Activated naive CD8-positive, alpha-beta T cell treated with anti-CD3 and anti-CD28 coated beads for 36 hours (primary cell): ENCODE results near the gene FBXO31. TPM values are rescaled to one million over a fixed set of nuclear protein-coding genes. Genes with fewer than 3 reads are reported as not detected.
A peak's percentile ranks its signal among the peaks of the same experiment; 100 is the strongest.

Experiments
- DNase-seq: peaks from one replicate; pipeline ENCODE4 v3.0.0; 2021
- H3K27ac Mint-ChIP-seq: one replicate; pipeline ENCODE4 v1.8.0; 2022; ENCODE audit warnings: mild to moderate bottlenecking, moderate library complexity, mixed read lengths
- H3K27me3 Mint-ChIP-seq: one replicate; pipeline ENCODE4 v1.8.0; 2022; ENCODE audit warnings: mild to moderate bottlenecking, mixed read lengths
- H3K36me3 Mint-ChIP-seq: one replicate; pipeline ENCODE4 v1.8.0; 2021; ENCODE audit warnings: mild to moderate bottlenecking, mixed read lengths
- H3K4me1 Mint-ChIP-seq: one replicate; pipeline ENCODE4 v1.8.0; 2021; ENCODE audit warnings: mixed read lengths
- H3K4me3 Mint-ChIP-seq: one replicate; pipeline ENCODE4 v1.8.0; 2022; ENCODE audit warnings: mild to moderate bottlenecking, moderate library complexity, mixed read lengths
- H3K9me3 Mint-ChIP-seq: one replicate; pipeline ENCODE4 v1.8.0; 2022; ENCODE audit warnings: mixed read lengths
- total RNA-seq, 2 experiments: library from RNA; stranded (reverse); gene quantifications; one replicate each; pipeline ENCODE4 v1.2.3, GENCODE V29; 2021

Gene FBXO31
- 10 to 100 TPM; 35.6 to 38.3 TPM for total RNA-seq

- Mint-ChIP-seq H3K4me3 (peak within 1 kb of the TSS; percentile 92), H3K27me3 (peaks cover 4% of the 10 kb centered on the region), H3K4me1 (peaks cover 53% of the 10 kb centered on the region), H3K27ac (peak within 1 kb of the TSS; percentile 96), H3K36me3 (peaks cover 19% of the 10 kb centered on the region), H3K9me3 (peaks cover 2% of the 10 kb centered on the region)
- peak; percentile 94 for DNase-seq
Observed at GRCh38 chr16:87383505-87384161, at the start of gene FBXO31. TSS of gene FBXO31 (minus strand) at chr16:87383776. CDS start at chr16:87383744, 32 bp downstream.

GRCh38 chr16:87432330-87432915, 48.8 kb upstream of the FBXO31 start:
- Mint-ChIP-seq H3K27ac (no peak overlapping the region), H3K27me3 (no peaks in the 10 kb centered on the region), H3K4me3 (no peak overlapping the region), H3K36me3 (peaks cover 2% of the 10 kb centered on the region), H3K9me3 (no peaks in the 10 kb centered on the region), H3K4me1 (peaks cover 21% of the 10 kb centered on the region)
- no peak for DNase-seq

- peaks cover 2% of the 10 kb centered on the region for H3K36me3 Mint-ChIP-seq
- no peak for DNase-seq
- no peak overlapping the region for H3K4me3 Mint-ChIP-seq
- no peak overlapping the region for H3K27ac Mint-ChIP-seq
- H3K9me3 Mint-ChIP-seq: no peaks in the 10 kb centered on the region
- no peaks in the 10 kb centered on the region for H3K27me3 Mint-ChIP-seq
- H3K4me1 Mint-ChIP-seq: peaks cover 19% of the 10 kb centered on the region
Observed at GRCh38 chr16:87431926-87432325, 48.4 kb upstream of the FBXO31 start.

GRCh38 chr16:87426423-87427215, 43.0 kb upstream of the FBXO31 start:
- H3K27ac Mint-ChIP-seq: no peak overlapping the region
- no peaks in the 10 kb centered on the region for H3K27me3 Mint-ChIP-seq
- peaks cover 4% of the 10 kb centered on the region for H3K36me3 Mint-ChIP-seq
- DNase-seq: no peak
- no peaks in the 10 kb centered on the region for H3K4me1 Mint-ChIP-seq
- H3K4me3 Mint-ChIP-seq: no peak overlapping the region
- H3K9me3 Mint-ChIP-seq: no peaks in the 10 kb centered on the region

GRCh38 chr16:87425941-87426340, 42.4 kb upstream of the FBXO31 start:
- H3K9me3 Mint-ChIP-seq: no peaks in the 10 kb centered on the region
- no peak for DNase-seq
- H3K4me3 Mint-ChIP-seq: no peak overlapping the region
- peaks cover 4% of the 10 kb centered on the region for H3K36me3 Mint-ChIP-seq
- no peaks in the 10 kb centered on the region for H3K4me1 Mint-ChIP-seq
- H3K27me3 Mint-ChIP-seq: no peaks in the 10 kb centered on the region
- H3K27ac Mint-ChIP-seq: no peak overlapping the region

- no peaks in the 10 kb centered on the region for H3K4me1 Mint-ChIP-seq
- H3K9me3 Mint-ChIP-seq: no peaks in the 10 kb centered on the region
- peaks cover 3% of the 10 kb centered on the region for H3K36me3 Mint-ChIP-seq
- H3K27ac Mint-ChIP-seq: no peak overlapping the region
- H3K4me3 Mint-ChIP-seq: no peak overlapping the region
- no peak for DNase-seq
- no peaks in the 10 kb centered on the region for H3K27me3 Mint-ChIP-seq
Observed at GRCh38 chr16:87424266-87424665, 40.7 kb upstream of the FBXO31 start.

- Mint-ChIP-seq H3K4me1 (no peaks in the 10 kb centered on the region), H3K9me3 (no peaks in the 10 kb centered on the region), H3K36me3 (peaks cover 2% of the 10 kb centered on the region), H3K27me3 (no peaks in the 10 kb centered on the region), H3K4me3 (no peak overlapping the region), H3K27ac (no peak overlapping the region)
- no peak for DNase-seq
Observed at GRCh38 chr16:87423429-87423828, 39.9 kb upstream of the FBXO31 start.

GRCh38 chr16:87422106-87422505, 38.5 kb upstream of the FBXO31 start:
- Mint-ChIP-seq H3K36me3 (peaks cover 2% of the 10 kb centered on the region), H3K27me3 (no peaks in the 10 kb centered on the region)
- DNase-seq: no peak

GRCh38 chr16:87421003-87421912, 37.7 kb upstream of the FBXO31 start:
- Mint-ChIP-seq H3K4me1 (no peaks in the 10 kb centered on the region), H3K9me3 (no peaks in the 10 kb centered on the region), H3K36me3 (peaks cover 2% of the 10 kb centered on the region), H3K27ac (no peak overlapping the region), H3K4me3 (no peak overlapping the region), H3K27me3 (no peaks in the 10 kb centered on the region)
- no peak for DNase-seq

More at GRCh38 chr16:87422106-87422505, 38.5 kb upstream of the FBXO31 start:
- Mint-ChIP-seq H3K9me3 (no peaks in the 10 kb centered on the region), H3K4me1 (no peaks in the 10 kb centered on the region), H3K27ac (no peak overlapping the region), H3K4me3 (no peak overlapping the region)

- H3K27ac Mint-ChIP-seq: no peak overlapping the region
- DNase-seq: no peak
- no peaks in the 10 kb centered on the region for H3K4me1 Mint-ChIP-seq
- H3K27me3 Mint-ChIP-seq: no peaks in the 10 kb centered on the region
- no peaks in the 10 kb centered on the region for H3K9me3 Mint-ChIP-seq
- no peak overlapping the region for H3K4me3 Mint-ChIP-seq
- H3K36me3 Mint-ChIP-seq: peaks cover 2% of the 10 kb centered on the region
Observed at GRCh38 chr16:87420026-87421002, 36.7 kb upstream of the FBXO31 start.

GRCh38 chr16:87418644-87419043, 35.1 kb upstream of the FBXO31 start:
- peaks cover 2% of the 10 kb centered on the region for H3K36me3 Mint-ChIP-seq
- no peak for DNase-seq
- H3K27ac Mint-ChIP-seq: no peak overlapping the region

GRCh38 chr16:87418216-87418615, 34.6 kb upstream of the FBXO31 start:
- Mint-ChIP-seq H3K27me3 (no peaks in the 10 kb centered on the region), H3K36me3 (peaks cover 2% of the 10 kb centered on the region)

More at GRCh38 chr16:87418644-87419043, 35.1 kb upstream of the FBXO31 start:
- no peak overlapping the region for H3K4me3 Mint-ChIP-seq
- no peaks in the 10 kb centered on the region for H3K27me3 Mint-ChIP-seq
- no peaks in the 10 kb centered on the region for H3K9me3 Mint-ChIP-seq
- H3K4me1 Mint-ChIP-seq: no peaks in the 10 kb centered on the region

GRCh38 chr16:87417528-87417910, 33.9 kb upstream of the FBXO31 start:
- no peaks in the 10 kb centered on the region for H3K9me3 Mint-ChIP-seq
- no peaks in the 10 kb centered on the region for H3K4me1 Mint-ChIP-seq
- no peak overlapping the region for H3K27ac Mint-ChIP-seq
- no peak overlapping the region for H3K4me3 Mint-ChIP-seq
- DNase-seq: no peak
- H3K36me3 Mint-ChIP-seq: no peaks in the 10 kb centered on the region
- H3K27me3 Mint-ChIP-seq: no peaks in the 10 kb centered on the region

More at GRCh38 chr16:87418216-87418615, 34.6 kb upstream of the FBXO31 start:
- H3K4me3 Mint-ChIP-seq: no peak overlapping the region
- no peak overlapping the region for H3K27ac Mint-ChIP-seq
- DNase-seq: no peak
- H3K9me3 Mint-ChIP-seq: no peaks in the 10 kb centered on the region
- no peaks in the 10 kb centered on the region for H3K4me1 Mint-ChIP-seq
